MM.1S (cell line): ENCODE results near the gene RASGRF2.

Experiments used
- EZH2 ChIP-seq: fragments of 300-600 bp; sonication (generic); optimal IDR thresholded peaks from 2 replicates; pipeline ENCODE3; 2017; ENCODE audit warnings: low read depth, mild to moderate bottlenecking, antibody characterized with exemption, low read length, mixed read lengths
- TF ChIP-seq, protein P1 (sequence below): fragments of 300-600 bp; sonication (generic); IDR thresholded peaks from 2 replicates; pipeline ENCODE4 v1.5.1; 2016; ENCODE audit warnings: antibody characterized with exemption, low read length, mixed read lengths

- TF ChIP-seq, protein P1, sequence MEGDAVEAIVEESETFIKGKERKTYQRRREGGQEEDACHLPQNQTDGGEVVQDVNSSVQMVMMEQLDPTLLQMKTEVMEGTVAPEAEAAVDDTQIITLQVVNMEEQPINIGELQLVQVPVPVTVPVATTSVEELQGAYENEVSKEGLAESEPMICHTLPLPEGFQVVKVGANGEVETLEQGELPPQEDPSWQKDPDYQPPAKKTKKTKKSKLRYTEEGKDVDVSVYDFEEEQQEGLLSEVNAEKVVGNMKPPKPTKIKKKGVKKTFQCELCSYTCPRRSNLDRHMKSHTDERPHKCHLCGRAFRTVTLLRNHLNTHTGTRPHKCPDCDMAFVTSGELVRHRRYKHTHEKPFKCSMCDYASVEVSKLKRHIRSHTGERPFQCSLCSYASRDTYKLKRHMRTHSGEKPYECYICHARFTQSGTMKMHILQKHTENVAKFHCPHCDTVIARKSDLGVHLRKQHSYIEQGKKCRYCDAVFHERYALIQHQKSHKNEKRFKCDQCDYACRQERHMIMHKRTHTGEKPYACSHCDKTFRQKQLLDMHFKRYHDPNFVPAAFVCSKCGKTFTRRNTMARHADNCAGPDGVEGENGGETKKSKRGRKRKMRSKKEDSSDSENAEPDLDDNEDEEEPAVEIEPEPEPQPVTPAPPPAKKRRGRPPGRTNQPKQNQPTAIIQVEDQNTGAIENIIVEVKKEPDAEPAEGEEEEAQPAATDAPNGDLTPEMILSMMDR: no peak
- no peak for TF ChIP-seq EZH2
Measured at GRCh38 chr5:81163651-81164050, 203.5 kb downstream of the RASGRF2 start.
